Activated effector memory CD4-positive, alpha-beta T cell treated with Interleukin-2 at 50 U/mL for 16 hours (primary cell): Measurements from ENCODE around the gene CACNA2D3.

ENCODE experiments used
- DNase-seq: peaks from one replicate; pipeline ENCODE4 v3.0.0-alpha.2; 2020

CACNA2D3 gene

DNA sequence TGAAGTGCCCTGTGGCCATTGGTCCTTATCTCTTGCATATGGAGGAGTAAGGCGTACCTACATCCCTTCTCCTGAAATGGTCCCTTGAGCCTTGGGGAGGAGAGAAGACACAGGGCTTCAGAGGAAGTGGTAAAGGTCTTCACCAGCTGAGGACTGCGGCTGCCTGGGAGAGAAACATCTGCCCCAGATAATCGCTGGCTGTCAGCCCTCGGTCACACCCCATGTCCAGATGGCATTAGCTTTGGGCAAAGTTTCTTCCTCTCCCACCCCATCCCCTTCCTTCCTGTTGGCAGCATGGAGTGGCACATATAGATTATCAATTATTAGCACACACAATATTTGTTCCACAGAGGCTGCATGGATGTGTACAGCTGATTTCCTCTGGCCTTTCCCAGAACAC, 743.9 kb downstream of the CACNA2D3 start:
- DNase-seq = no peak

DNA sequence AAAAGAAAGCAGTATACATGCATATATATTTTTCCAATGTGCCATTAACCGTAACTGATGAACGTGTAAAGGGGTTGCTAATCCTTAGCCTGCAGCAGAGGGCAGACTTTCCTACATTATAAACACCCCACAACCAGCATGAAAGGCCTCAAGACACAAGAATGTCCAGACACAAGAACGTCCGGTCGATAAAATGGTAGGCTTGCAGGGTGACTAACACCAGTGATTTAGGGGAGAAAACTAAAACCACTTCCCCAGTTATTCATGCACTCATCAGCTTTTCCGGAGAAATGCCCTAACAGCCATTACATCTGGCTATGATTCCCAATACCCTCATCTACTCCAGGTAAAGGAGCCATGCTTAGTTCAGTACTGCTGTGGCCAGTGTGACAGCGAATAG, 748.1 kb downstream of the CACNA2D3 start:
- no peak for DNase-seq

DNA sequence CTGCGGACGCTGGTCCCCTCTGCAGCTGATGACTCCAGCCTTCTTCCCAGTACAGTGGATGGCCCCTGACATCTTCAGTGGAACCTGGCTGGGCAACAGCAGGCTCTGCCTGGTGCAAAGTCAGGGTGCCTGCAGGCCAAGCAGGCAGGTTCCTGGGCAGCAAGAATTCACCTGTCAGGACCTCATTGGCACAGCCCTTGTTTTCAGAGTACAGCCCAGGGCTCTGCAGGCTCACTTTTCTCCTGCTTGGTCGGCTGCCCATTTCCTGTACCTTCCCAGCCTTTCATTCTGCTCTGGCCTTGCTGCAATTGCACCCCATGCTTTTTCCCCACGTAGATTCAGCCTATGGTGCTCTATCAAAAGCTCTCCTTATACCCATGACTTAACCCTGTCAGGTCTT, 749.5 kb downstream of the CACNA2D3 start:
- no peak for DNase-seq

DNA sequence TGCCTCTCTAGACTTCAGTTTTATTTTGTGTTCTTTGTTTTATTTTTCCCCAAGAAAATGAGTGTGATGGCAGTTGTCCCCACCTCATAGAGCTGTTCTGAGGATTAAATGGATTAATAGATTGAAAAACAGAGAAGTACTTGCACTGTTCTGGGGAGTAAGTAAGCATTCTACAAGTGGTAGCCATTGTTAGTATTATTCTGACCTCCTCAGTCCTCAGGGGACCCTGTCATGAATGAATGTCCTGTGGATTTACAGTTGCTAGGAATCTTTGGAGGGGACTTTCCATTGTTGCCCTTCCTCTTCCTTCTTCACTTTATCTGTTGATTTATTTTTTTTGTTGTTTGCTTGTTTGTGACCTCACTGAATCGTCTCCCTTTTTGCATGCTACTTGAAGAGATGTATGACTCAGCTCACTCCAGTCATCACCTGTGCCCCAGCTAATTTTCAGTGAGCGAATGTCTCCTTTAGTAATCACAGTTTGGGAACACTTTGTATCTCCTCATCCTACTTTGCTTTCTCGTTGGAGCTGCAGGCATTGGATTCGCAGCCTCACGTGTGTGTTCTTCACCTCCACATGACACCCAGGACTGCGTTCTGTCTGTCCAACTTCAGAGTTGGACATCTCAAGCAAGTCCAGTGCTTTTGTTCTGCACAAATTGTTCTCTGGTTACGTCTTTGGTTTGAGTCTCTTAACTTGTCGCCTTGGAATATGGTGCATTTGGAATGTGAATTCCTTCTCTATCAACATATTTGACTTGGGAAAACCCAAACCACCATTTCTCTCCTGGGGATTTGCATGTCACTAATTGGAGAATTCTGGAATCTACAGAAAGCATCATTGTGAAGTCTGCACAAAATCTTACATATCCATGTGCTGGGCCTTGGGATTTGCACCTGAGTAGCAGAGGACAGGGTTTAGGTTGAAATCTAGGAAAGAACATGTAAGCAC, 751.0 kb downstream of the CACNA2D3 start:
- no peak for DNase-seq

DNA sequence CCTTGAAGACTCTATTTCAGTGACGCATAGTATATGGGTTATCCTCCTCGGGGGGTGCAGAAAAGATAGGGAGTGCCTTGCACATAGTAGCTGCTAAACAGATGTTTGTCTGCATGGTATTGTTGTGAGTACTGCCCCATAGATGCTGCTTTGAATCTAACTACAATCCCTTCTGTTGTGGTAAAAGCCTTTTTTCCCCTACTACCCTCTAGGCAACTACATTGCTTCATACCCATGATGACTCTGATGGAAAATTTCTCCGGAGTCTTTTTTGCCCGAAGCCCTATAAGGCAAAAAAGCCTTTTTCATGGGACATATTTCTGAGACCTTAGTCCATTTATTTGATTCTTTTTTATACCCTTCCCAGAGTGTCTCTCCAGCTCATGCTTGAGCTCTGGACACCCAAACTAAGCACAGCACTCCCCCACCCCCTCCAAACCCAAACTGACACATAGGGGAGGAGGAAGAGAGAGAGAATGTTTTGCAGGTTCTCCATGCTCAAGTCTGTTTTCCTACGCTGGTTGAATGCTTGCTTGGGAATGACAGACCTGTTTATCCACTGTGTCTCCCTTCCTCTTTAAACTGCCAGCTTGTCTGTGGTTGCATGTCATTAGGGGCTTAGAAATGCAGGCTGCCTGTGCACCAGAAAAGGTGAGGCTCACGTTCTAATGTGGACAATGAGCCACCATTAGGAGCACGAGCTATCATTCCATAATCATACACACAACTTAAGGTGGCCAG, 752.6 kb downstream of the CACNA2D3 start:
- no peak for DNase-seq

DNA sequence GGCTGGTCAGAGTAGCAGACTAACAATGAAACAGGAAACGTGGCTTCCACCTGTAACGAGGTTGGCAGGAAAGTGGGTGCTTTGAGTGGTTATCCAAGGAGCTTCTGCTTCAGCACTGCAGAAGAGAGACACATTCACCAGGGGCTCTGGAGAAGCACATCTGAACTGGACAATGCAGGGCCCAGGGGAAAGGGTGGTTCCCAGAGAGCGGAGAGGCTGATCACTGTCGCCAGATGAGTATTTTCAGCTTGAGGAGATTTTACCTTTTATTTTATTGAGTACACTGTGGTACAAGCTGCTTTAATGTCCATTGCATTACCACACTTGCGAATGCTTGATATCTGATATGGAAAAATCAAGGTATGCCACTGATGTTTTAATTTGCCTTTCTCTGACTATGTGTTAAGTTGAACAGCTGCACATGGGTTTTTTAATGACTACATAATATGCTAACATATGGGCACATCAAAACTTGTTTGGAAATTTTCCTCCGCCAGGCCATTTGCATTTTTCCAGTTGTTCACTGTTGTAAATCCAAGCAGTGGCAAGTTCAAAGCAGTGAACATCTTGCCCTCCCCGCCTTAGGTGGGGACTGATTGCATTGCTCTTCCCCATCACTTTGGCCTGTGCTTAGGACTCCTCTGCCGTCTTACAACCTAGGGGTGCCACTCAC, 753.4 kb downstream of the CACNA2D3 start:
- no peak for DNase-seq

DNA sequence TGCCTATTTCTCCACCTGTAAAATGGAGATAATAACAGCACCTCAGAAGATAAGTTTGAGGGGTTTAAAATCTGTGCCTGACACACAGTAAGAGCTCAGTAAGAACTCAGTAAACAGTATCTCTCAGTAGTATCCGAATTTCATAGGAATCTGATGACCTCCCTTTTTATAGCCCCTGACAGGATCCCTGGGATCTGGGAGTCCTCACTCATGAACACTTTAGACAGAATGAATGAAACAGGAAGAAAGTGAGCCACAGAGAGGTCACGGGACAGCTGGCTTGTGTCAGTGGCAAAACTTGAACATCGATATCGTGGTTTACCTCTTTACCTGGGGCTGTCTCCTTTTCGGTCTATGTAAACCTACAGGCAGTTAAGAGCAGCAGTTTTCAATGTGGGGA, 754.3 kb downstream of the CACNA2D3 start:
- no peak for DNase-seq

DNA sequence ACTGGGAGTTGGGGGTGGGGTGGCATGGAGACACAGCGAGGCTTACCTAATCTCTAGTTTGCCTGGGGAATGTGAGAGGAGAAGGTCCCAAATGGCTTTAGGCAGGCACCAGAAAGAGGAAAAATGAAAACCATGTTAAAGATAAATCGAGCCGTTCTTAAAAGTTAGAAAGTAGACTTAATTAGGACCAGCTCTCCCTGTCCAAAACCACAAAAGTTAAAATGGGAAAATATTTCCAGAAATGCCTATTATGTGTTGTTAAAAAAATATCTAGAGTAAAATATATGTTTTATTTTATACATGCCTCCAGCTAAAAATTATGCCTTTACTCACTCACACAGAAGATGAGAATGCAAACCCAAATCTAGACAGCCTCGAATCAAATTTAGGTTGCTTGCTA, 755.4 kb downstream of the CACNA2D3 start:
- DNase-seq = no peak

DNA sequence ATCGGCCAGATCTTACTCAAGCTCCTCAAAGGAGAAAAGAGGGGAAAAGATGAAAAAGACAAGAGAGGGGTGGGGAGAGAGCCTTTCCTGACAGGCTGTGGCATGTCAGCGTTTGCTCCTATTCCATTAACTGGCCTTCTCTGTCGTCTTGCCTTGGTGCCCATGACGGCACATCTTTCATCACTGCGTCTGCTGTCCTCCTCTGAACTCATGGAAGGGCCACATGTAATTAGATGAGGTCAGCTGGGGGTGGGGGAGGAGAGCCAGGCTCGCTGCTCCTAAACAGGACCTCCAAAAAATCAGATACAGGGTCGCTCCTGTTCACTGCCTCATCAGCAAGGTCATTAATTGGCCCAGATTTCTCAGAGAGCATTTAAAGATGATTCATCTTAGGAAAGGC, 755.8 kb downstream of the CACNA2D3 start:
- DNase-seq = no peak

DNA sequence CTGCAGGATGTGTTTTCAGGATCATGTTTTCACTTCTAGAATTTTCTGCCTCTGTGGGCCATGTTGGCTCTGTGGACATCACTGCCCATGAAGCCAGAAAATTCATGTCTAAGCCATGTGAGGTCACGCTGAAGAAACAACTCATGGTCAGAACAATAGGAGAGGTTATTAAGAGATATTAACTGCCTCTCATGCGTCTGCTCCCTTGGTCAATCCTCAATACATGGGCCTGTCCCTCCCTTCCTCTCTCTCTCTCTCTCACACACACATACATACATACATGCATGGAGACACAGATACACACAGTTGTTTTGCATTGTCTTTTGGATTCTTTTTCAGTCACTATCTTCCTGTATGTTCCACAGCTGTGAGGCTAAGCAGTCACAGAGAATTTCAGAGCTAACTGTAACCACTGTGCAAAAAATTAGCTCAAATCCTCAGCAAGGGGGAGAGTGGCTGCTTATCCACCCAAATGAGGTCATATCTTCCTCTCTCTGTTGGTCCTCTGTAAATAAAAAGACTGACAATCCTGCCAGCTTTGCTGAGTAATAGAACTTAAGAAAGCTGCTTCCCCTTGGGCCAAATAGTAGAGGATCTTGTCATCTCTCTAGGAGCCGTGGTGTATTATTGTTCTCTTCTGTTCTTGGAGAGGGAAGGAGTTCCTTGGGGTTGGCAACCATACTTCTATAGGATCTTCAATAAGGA, 759.9 kb downstream of the CACNA2D3 start:
- no peak for DNase-seq

DNA sequence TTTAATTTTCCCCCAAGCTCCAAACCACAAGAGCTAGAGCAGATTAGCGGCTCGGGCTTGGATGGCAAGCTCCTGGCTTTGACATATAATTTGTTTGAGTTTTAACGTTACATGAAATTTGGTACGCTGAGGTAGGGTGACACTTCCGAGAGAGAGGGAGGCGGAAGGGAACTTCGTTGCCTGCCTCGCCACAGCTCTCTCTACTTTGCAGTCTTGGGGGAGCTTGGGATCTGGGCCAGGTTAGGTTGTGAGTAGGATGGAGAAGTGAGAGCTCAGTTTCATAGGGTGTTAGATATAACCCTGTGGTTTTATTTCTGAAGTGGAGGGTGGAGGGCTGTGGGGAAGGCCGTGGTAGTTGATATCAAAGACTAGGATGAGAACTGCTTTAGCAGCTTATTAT, 765.8 kb downstream of the CACNA2D3 start:
- DNase-seq = no peak

DNA sequence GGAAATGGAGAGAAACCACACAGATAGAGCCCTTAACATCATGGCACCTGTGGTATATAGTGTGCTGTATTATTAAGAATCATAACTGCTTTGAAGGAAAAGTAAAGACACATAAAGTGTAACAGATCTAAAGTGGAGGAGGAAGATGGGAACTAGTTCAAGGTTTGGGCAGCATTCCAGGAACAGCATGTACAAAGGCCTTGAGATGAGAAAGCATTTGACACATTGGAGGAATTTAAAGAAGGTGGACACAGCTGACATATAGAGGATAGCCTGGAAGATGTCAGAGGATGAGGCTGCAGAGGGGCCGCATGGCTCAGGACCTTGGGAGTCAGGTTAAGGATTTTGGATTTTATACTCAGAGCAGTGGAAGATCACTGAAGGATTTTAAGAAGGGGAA, 766.5 kb downstream of the CACNA2D3 start:
- no peak for DNase-seq

DNA sequence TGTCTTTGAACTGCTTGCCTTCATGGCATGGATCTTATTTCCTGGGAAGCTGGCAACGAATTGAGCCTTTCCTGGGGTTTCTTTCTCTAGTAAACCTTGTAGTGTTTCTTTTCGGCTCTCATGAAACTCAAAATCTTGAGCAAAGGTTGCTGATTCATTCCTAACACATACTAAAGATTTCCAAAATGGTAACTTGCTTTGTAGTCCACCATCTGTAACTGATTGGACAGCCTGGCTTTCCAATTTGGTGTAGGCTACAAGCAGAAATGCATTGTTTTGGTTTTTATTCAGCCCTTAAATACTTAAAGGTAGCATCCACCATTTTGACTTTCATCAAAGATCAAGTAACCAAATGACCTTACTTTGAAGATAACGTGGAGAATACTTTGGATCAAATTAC, 767.4 kb downstream of the CACNA2D3 start:
- no peak for DNase-seq

DNA sequence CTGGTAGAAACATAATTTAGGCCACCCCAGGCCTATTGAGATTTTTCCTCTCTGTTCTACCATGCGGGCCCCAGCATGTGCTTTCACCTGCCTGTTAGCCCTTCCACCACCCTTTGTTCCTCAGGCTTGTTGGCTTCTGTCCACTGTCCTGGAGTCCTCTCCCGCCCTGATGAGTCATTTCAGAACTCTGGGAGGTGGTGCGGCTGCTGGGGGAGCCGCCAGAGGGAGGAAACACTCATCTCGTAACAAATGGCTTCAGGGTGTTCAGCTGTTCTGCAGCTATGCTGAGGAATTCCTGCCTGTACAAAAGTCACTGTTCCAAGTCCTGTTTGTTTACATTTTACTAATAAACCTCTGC, 769.2 kb downstream of the CACNA2D3 start:
- no peak for DNase-seq

DNA sequence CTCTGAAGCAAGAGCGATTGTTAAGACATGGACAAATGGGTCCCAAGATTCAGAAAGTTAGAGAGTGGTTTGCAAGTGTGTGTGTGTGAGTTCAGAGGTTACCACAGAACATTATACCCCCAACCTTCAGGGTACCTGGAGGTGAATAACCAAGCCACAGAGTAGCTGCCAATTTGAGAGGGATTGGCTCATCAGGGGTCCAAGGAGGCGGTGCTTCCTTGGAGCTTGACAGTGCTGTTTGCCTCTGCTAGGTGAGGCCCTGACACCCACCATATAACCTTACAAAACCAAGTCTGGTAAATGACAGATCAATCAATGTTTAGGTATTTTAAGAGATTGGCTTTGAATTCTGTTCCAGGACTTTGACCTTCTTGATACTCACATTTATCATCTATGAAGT, 769.8 kb downstream of the CACNA2D3 start:
- DNase-seq = no peak

DNA sequence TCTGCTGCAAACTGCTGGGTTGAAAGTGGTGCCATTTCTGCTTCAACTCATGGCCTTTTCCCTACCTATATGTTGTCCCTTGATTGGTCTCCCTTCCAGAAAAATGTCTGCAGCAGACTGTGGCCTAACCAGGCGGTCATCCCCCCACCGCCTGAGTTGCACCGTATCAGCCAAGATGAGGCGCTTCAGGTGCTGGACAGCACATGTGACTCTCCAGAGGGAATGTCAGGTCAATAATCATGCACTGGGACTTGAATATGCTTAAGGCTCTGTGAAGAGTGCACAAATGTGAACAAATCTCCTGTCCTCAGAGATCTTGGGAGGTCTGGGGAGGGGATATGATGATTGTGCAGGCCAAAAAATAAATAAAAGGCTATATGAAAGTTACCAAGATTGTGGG, 773.3 kb downstream of the CACNA2D3 start:
- DNase-seq = no peak

DNA sequence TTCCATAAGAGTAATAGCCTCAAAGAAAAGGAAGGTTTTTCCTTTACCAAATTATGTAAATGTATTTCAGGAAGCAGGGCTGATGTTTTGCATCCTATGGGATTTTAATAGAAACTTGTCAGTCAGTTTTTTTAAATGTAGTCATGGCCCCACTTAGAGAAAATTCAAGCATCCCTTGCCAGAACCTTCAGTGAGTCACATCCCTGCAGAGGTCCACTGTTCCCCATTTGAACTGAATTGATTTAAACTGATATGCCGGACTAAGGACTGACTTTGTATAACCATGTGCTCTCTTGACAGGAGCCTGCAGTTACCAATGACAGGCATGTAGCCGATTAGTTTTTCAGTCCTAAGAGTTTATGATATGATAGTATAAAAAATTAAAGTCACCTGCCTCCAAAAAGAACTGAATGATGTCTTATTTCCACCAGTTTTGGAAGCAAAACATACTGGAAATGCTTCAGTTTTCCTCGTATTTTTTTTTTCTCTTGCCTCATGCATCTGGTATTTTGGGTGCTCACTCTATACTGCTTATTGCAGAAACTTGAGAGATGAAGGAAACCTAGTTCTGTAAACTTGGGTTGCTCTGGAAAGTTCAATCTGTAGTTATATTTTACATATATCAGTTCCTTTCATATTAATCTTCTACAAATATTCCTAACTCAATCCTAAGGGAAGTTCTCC, 774.8 kb downstream of the CACNA2D3 start:
- no peak for DNase-seq

DNA sequence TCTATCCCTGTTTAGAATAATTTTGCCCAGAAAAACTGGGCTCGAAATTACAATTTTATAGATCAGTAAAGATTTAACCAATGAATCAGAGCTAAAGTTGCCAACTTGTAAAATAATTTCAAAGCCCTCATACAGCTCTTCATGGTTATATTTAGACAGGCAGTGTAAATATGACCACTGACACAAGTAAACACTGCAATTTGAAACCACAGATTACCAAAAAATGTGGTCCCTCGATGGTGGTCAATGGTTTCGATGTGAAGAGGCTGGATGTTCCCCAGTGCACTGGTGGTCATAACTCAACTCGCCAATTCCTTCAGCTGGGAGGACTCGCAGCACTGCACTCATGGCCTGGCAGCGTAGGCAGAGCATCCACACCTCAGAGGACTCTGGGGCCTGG, 776.9 kb downstream of the CACNA2D3 start:
- no peak for DNase-seq

DNA sequence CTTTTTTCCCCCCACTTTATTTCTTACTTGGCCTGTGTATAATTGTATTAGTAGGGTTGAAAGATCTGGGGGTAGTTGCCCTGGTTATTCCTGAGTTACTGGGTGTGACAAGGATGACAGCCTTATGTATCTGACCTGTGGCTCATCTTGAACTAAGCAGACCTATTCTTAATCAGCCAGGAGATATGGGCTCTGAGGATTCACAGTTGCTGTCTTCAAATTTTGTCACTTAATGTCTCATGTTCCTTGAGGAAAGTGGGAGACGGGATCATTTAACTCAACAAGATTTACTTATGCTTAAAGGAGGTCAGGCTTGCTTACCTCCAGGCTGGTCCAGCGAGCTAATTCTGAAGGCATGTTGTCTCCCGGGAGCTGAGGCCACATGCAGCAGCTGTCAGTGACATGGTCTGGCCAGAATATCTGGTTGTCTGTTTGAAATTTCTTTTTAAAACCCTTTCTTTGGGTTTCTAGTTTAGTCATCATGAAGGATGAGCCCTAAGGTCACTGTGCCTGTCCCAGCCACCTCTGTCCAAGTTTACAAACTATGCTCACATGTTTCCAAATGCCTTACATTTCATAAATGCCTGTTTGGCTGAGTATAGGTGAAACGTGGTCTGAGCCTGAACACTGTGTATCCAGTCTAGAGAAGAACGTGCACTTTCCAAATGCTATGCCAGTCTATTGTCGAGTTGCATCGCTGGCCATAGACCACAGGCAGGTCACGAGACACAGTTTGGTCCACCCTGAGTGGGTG, 778.7 kb downstream of the CACNA2D3 start:
- no peak for DNase-seq

DNA sequence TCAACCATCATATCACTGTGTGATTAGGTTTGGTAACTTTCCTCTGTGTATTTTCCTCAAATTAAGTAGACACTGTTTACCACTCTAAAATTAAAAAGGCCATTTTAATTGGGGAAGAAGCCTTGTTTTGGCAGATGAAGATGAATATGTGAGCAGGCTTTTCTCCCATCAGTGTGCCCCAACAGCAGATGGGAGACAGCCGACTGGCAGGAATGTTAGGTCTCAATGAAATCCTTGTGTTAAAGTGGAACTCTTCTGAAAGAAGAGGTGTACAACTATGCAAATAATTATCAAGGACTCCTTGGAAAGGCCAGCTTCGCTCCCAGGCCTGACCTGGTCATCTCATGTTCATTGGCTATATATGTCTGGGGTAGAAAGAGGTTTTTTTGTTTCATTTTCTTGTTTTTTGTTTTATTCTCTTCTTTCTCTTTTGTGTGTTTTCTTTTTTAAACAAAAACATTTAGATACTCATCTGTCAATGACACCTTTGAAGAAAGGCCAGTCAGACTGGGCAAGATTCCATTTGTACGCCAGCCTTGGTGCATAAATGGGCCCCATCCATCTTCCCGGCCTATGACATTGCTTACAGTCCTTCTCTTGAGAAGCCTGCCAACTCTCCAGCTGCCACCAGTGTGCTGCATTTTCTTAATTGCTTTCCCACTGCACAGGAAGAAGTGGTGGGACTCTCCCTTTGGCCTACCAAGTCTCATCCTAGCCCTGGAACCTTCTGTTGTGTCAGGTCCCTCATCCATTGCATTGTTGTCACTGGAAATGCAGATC, 779.7 kb downstream of the CACNA2D3 start:
- DNase-seq = no peak
